Suprapubic skin (tissue), 4 donors: ENCODE data around the gene STK24.

ENCODE experiments used
- EP300 ChIP-seq: sonication (generic); formaldehyde crosslinking; IDR thresholded peaks from one replicate; pipeline ENCODE4 v1.6.1; 2017; ENCODE audit warnings: antibody characterized with exemption
- POLR2A ChIP-seq, 2 donors: fragments of 450-650 bp; IDR thresholded peaks; one replicate each; pipeline ENCODE4 v1.6.1; 2017; ENCODE audit warnings: antibody characterized with exemption in 2 of 2, mild to moderate bottlenecking in 2 of 2, moderate library complexity in 2 of 2
- POLR2AphosphoS5 ChIP-seq, 3 donors: sonication (generic); formaldehyde crosslinking; IDR thresholded peaks; one replicate each; pipeline ENCODE4 v1.6.1; 2017; ENCODE audit warnings: antibody characterized with exemption in 3 of 3
- TF ChIP-seq, protein P1 (sequence below), 2 donors: fragments of 200-600 bp in 1 of 2; fragments of 450-650 bp in 1 of 2; sonication (generic) in 1 of 2; IDR thresholded peaks; one replicate each; pipeline ENCODE4 v1.5.1; 2016 to 2019; ENCODE audit warnings: antibody characterized with exemption in 2 of 2, mild to moderate bottlenecking in 1 of 2, moderate library complexity in 1 of 2

DNA sequence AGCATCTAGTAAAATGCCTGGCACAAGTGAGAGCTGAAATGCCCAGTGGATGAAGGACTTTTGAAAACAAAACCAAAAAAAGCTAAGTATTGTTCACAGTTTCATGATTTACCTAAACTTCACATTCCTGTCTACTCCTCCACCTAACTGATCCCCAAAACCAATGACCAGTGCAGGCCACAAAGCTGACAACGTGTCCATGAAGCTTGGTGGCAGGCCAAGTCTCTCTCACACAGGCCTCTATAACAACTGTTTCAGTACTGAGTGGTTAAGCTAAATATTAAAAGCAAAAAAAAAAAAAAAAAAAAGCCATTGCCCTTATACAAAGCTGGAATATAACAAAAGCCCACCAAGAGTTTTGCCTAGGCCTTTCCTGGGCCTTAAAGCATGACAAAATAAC is 36.4 kb downstream of the STK24 start:
- TF ChIP-seq, protein P1, sequence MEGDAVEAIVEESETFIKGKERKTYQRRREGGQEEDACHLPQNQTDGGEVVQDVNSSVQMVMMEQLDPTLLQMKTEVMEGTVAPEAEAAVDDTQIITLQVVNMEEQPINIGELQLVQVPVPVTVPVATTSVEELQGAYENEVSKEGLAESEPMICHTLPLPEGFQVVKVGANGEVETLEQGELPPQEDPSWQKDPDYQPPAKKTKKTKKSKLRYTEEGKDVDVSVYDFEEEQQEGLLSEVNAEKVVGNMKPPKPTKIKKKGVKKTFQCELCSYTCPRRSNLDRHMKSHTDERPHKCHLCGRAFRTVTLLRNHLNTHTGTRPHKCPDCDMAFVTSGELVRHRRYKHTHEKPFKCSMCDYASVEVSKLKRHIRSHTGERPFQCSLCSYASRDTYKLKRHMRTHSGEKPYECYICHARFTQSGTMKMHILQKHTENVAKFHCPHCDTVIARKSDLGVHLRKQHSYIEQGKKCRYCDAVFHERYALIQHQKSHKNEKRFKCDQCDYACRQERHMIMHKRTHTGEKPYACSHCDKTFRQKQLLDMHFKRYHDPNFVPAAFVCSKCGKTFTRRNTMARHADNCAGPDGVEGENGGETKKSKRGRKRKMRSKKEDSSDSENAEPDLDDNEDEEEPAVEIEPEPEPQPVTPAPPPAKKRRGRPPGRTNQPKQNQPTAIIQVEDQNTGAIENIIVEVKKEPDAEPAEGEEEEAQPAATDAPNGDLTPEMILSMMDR (IDR thresholded peaks at IDR 0.05), result no peak
- TF ChIP-seq POLR2AphosphoS5 (IDR thresholded peaks at IDR 0.05), result no peak
- no peak for TF ChIP-seq EP300
- TF ChIP-seq POLR2A (IDR thresholded peaks at IDR 0.05), result no peak
